EL (cell line): ENCODE results near the gene HK3.

Source experiments
- DNase-seq: peaks from one replicate; pipeline ENCODE4 v3.0.0-alpha.2; 2016

HK3 gene

DNA sequence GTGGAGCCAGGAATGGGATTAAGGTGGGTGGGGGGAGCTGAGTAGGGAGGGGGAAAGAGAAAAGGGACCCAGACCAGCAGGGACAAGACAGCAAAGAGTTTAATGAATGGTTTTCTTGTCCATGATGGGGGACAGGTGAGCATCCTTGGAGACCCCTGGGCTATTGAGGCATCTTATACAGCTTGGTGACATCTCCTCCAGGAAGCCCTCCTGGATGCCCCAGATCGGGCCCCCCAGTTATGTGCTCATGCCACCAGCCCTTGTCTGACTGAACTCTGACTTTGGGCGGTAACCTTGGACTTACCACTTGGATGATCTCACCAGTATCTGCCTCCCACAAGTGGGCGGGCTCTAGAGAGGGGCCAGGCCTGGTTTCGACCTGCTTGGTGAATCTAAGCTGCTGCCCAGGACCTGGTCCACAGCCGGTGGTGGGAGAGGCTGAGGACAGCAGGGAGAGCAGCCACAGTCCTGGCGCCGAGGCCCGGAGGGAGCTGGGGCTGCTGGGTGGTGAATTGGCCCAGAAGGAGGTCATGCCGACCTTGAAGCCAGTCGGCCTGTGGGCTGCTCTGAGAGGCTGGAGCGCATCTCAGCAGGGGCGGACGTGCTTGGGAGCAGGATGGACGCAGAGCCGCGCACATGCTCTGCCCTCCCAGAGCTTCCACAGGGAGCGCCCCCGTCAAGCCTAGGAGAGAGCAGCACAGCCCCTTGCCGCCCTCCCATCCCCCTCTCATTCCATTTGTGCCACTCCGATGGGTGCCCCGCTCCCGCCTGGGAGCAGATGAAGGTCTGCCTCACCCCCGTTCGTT, 52.6 kb downstream of the HK3 start:
- peak; percentile 33 for DNase-seq

DNA sequence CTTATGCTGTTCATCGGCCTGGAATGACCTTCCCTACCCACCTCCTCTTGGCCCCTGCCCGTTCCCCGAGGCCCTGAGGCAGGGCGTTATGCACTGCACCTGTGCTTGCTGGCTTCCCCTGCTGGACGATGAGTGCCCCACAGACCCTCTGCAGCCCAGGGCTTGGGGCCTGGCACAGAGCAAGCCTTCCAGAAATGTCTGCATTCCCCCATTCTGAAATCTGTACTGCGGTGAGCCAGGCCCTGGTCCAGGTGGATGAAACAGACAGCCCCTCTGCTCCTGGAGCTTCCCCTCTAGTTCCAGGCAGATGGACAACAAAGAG, 53.8 kb downstream of the HK3 start:
- no peak for DNase-seq

DNA sequence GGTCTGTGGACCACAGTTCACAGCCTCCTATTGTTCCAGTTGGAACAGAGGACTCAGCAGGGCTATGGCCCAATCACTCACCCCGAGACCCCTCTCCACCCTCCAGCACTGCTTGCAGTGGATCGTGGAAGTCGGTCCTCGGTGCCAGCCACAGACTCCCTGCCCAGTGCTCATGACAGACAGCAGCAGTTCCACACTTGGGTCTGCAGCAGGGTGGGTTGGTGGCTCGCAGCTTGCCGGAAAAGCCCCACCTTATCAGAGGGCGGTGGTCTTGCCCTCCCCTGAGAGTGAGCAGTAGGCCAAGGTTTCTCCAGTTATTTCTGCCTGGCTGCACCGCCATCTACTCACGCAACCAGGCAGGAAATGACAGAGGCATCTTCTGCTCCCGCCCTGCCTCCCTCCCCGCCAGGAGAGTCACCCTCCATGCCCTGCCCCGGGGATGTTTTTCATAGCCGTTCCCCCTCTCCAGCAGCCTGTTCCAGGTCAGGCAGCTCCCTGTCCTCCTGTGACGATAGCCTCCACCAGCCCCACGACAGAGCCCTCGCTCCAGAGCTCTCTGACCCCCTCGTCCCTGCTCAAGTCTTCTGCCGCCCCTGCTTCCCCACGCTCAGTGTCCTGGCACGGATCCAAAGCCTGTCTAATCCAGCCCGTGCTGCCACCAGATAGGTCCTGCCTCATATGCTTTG, 54.3 kb downstream of the HK3 start:
- DNase-seq, result peak; percentile 67

DNA sequence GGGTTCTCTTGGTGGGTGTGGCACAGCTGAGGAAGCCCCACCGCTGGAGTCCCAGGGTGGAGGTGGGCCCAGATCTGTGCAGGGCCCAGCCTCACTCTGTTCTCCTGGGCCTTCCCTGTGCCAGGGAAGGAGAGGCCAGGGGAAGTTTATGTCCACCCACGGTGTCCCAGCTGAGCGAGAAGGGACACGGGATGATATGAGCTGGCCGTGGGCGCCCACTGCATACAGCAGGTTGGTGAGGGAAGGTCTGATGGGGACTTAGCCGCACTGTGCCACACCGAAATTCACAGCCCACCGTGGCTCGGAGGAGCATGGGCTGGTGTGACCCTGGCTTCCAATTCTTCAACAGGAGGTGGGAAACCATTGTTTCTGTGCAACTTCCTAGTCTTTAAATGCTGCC, 54.9 kb downstream of the HK3 start:
- DNase-seq, result no peak

DNA sequence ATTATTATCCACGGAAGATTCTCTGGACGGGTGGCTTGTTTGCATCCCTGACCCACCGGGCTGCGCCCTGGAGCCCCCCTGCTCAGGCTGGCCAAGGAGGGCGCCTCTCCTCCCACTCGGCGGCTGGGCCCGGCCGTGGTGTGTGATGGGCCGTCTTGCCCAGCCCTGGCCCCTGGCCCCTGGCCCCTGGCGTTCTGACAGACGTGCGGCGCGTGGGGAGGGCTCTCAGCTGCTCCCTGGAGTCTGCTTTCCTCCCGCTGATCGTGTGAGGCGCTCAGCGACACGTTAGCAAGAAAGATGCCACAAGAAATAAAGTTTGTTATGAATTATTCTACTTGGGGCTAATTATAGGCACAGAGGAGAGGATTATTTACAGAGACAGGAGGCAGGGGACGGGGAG, 55.5 kb downstream of the HK3 start:
- no peak for DNase-seq

DNA sequence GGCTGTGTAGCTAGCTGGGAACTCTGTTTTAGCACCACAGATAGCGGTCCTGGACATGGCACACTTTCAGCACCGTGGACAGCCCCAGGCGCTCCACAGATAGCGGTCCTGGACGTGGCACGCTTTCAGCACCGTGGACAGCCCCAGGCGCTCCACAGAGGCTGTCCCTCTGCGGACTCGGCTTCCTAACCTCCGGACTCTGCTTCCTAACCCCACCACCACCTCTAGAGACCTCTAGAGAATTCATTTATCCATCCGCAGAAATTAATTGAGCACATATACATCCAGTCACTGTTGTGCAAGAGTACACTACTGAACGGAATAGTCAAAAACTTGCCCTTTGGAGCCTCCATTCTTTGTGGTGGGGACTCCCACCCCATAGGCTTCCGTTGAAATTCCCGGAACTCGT, 61.4 kb downstream of the HK3 start:
- peak; percentile 77 for DNase-seq

DNA sequence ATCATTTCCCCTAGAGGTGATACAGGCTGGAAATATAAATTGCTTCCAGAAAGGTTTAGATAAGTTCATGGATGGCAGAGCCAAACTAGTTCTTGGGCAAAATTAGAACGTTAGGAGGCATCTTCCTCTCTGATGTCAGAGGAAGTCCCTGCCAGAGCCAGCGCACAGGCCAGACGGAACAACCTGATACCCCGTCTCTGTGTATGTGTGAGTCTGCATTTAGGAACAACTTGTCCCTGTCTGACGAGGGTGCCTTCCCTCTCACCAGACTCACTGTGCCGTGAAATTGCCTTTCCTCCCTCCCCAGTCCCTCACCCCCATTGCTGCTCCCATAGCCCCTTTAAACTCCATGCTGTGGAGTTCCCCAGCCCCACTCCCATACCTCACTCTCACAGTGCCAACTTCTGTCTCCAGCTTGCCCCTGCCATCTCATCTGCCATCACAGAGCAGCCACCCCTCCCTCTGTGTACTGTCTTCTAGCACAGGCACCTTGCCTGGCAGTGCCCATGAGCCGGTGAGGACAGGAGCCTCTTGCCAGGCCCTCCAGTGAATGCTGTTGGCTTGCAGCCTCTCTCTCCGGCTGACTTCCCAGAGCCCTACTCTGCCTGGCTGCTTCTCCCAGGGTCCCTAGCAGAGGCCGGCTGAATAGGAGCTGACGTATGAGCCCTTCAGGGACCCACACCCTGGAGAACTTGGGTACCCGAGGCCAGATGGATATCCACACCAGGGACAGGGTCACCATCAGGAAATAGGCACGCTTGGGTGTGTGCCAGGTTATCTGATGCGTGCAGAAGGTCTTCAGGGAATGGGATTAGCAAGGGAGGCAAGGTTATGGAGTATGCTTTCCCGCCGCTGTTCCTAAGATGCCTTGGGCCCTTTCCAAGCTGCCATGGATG, 62.1 kb downstream of the HK3 start:
- no peak for DNase-seq

DNA sequence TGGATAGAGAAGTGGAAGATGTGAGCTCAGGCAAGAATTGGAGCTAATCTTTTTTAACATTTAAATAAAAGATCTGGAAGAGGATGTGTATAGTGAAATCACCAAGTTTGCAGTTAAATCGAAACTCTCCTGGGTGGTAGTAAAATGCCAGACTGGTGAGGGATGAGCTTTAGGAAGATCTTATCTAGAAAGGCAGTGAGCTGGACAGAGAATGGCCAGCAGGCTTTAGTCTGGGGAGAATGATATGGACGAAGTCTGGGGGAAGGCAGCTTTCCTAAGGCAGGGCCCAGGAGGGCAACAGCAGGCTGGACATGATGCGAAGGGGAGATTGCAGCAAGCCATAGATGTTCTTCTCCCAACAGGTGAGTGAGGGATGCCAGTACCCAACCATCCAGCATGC, 63.2 kb downstream of the HK3 start:
- no peak for DNase-seq

DNA sequence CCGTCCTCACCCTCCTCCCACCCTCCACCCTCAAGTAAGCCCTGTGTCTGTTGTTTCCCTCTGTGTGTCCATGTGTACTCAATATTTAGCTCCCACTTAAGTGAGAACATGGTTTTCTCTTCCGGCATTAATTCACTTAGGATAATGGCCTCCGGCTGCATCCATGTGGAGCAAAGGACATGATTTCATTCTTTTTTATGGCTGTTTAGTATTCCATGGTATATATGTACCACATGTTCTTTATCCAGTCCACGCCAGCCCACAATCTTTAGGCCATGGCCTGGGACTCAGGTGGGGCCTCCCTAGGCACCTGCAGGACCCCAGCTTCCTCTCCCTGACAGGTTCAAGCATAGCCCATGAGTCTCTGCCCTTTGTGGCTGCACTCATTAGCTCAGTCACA, 65.9 kb downstream of the HK3 start:
- DNase-seq, result no peak

DNA sequence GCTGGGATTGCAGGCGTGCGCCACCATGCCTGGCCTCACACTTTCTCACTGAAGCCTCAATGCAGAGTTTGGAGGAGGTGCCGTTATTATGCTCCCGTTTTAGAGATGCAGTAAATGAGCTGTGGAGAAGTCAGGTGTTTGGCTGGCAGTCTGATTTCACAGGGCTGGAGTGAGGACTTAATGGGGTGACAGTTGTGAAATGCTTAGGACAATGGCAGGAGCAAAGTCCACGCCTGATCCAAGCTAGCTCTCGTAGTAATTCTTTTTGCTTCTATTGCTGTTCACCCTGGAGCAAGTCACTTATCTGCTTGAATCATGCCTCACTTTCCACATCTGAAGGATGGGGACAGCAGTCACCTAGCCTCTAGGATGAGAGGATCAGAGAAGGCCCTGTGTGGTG, 67.0 kb downstream of the HK3 start:
- no peak for DNase-seq

DNA sequence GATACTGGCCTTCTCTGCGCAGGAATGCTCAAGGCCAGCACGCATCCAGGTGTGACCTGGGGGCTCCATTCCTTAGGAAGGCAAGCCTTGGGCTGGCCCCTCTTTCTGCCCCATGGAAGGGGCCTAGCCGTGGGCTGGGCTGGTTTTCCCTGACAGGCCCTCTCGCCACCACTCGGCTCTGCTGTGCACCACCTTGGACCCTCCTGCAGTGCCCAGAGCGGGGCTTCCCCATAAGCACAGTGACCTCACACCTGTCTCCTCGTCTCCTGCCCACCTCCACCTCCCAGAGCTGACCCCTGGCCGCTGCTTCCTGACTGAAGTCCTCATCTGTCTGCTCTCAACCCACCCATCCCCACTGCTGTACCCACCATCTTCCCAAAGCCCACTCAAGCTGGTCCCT, 67.7 kb downstream of the HK3 start:
- no peak for DNase-seq

DNA sequence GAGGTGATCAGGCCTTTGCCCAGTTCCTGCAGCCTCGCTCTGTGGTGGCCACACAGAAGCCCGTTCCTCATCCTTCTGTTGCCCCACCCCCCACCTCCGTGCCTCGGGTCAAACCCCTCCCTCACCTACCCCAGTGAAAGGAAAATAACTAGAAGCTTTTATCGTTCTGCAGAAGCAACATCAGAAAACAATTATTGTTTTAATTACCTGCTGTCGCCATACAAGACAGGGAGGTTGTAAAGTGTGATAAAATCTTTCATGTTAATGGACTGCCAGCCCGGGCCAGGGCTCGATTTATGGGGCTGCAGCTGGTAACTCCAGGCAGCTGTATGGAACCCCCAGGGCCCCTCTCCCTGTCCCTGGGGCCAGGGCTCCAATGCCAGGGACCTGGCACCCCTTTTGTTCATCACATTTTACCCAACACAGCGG, 68.1 kb downstream of the HK3 start:
- no peak for DNase-seq
